Sigmoid colon (tissue), 4 donors: ENCODE results near the gene RADIL.

Experiments used
- CTCF ChIP-seq, 4 experiments: fragments of 450-650 bp in 3 of 4; fragments of 200-600 bp in 1 of 4; IDR thresholded peaks; one replicate each; pipeline ENCODE4 v1.5.1; 2016 to 2019; ENCODE audit warnings: antibody characterized with exemption in 4 of 4, mild to moderate bottlenecking in 3 of 4, moderate library complexity in 2 of 4
- EP300 ChIP-seq, 4 donors: sonication (generic); formaldehyde crosslinking; IDR thresholded peaks; one replicate each; pipeline ENCODE4 v1.6.1; 2017; ENCODE audit warnings: antibody characterized with exemption in 4 of 4

GRCh38 chr7:4801839-4802231 lies 81.7 kb downstream of the RADIL start:
- no peak for TF ChIP-seq EP300 (IDR thresholded peaks at IDR 0.05)
- TF ChIP-seq CTCF (IDR thresholded peaks at IDR 0.05): no peak
